Measurements from ENCODE around the gene PRPF4. TPM values are rescaled to one million over a fixed set of nuclear protein-coding genes. Genes with fewer than 3 reads are reported as not detected.

The PRPF4 gene
- total RNA-seq, 2 experiments from 2014 or later = 23.4 to 25.5 TPM

GRCh38 chr9:113257863-113258262 is 17.6 kb upstream of the PRPF4 start:
- CTCF ChIA-PET = no interaction called here
- Histone ChIP-seq H3K9me3 (ENCODE audit: control insufficient read depth in 1 of 2, insufficient read depth in 1 of 2, low read length in 2 of 2) (no peaks in the 10 kb centered on the region), H3K4me3 (ENCODE audit: low read length) (no peak overlapping the region), H3K27me3 (ENCODE audit: control insufficient read depth in 1 of 2, insufficient read depth in 2 of 2, low read length in 2 of 2) (no peaks in the 10 kb centered on the region), H3K27ac (ENCODE audit: low read depth in 1 of 2, low read length in 2 of 2) (no peak overlapping the region), H3K36me3 (ENCODE audit: insufficient read depth, low read length) (peaks cover 11% of the 10 kb centered on the region), H3K4me1 (ENCODE audit: insufficient read depth, low read length) (no peaks in the 10 kb centered on the region)
- POLR2A ChIA-PET = interaction anchor here (0.5 kb wide), 1 partner anchor 12 kb away, joined by 4 read pairs; no protein-coding TSS in a partner anchor
- ATAC-seq (ENCODE audit: poor library complexity) (no peak), DNase-seq (no peak)
- peaks cover 43% of the 10 kb centered on the region for H3K36me3 Mint-ChIP-seq (ENCODE audit: low read depth)
- TF ChIP-seq CTCF (IDR thresholded peaks at IDR 0.05) = no peak
- no peak overlapping the region for H3K27ac Mint-ChIP-seq
- intact Hi-C loops (cut with DNase I, micrococcal nuclease) = no loop called here
- no peaks in the 10 kb centered on the region for H3K4me1 Mint-ChIP-seq (ENCODE audit: low read depth)
- H3K9me3 Mint-ChIP-seq = no peaks in the 10 kb centered on the region
- no peak overlapping the region for H3K4me3 Mint-ChIP-seq
- no peaks in the 10 kb centered on the region for H3K27me3 Mint-ChIP-seq

DNA sequence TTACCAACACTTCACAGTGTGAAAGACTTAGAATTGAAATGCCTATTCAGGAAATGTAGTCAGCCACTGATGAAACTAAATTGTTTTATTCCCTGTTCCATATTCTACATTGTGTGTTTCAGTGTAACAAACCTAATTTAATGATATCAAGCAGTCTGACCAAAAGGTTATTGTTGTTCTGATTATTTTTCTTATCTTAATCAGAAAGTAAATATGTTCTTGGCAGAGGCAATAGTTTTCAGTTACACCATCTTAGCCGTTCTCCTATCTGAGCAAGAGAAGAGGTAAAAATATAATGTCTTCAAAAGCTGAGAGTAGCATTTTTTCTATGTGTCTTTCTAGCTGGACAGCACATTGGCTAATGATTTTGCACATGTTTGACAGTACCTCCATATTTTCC is 17.2 kb upstream of the PRPF4 start:
- no peak for DNase-seq
- TF ChIP-seq CTCF (IDR thresholded peaks at IDR 0.05) = no peak
- Histone ChIP-seq H3K4me1 (ENCODE audit: insufficient read depth, low read length) (no peaks in the 10 kb centered on the region), H3K9me3 (ENCODE audit: control insufficient read depth in 1 of 2, insufficient read depth in 1 of 2, low read length in 2 of 2) (no peaks in the 10 kb centered on the region), H3K4me3 (ENCODE audit: low read length) (no peak overlapping the region), H3K27me3 (ENCODE audit: control insufficient read depth in 1 of 2, insufficient read depth in 2 of 2, low read length in 2 of 2) (no peaks in the 10 kb centered on the region), H3K27ac (ENCODE audit: low read depth in 1 of 2, low read length in 2 of 2) (no peak overlapping the region), H3K36me3 (ENCODE audit: insufficient read depth, low read length) (peaks cover 11% of the 10 kb centered on the region)
- no peak for ATAC-seq (ENCODE audit: poor library complexity)
- intact Hi-C loops (cut with DNase I, micrococcal nuclease) = no loop called here
- ChIA-PET CTCF (no interaction called here), POLR2A (interaction anchor here (0.5 kb wide), 1 partner anchor 17 kb away, joined by 4 read pairs; no protein-coding TSS in a partner anchor)
- Mint-ChIP-seq H3K27ac (no peak overlapping the region), H3K27me3 (no peaks in the 10 kb centered on the region), H3K4me3 (no peak overlapping the region), H3K9me3 (no peaks in the 10 kb centered on the region), H3K4me1 (ENCODE audit: low read depth) (no peaks in the 10 kb centered on the region), H3K36me3 (ENCODE audit: low read depth) (peaks cover 43% of the 10 kb centered on the region)

GRCh38 chr9:113261917-113262671 is 13.4 kb upstream of the PRPF4 start:
- Histone ChIP-seq H3K9me3 (ENCODE audit: control insufficient read depth in 1 of 2, insufficient read depth in 1 of 2, low read length in 2 of 2) (no peaks in the 10 kb centered on the region), H3K27ac (ENCODE audit: low read depth in 1 of 2, low read length in 2 of 2) (no peak overlapping the region), H3K27me3 (ENCODE audit: control insufficient read depth in 1 of 2, insufficient read depth in 2 of 2, low read length in 2 of 2) (no peaks in the 10 kb centered on the region), H3K36me3 (ENCODE audit: insufficient read depth, low read length) (peaks cover 23% of the 10 kb centered on the region), H3K4me1 (ENCODE audit: insufficient read depth, low read length) (no peaks in the 10 kb centered on the region), H3K4me3 (ENCODE audit: low read length) (no peak overlapping the region)
- Mint-ChIP-seq H3K36me3 (ENCODE audit: low read depth) (peaks cover 56% of the 10 kb centered on the region), H3K4me1 (ENCODE audit: low read depth) (no peaks in the 10 kb centered on the region), H3K9me3 (no peaks in the 10 kb centered on the region), H3K4me3 (no peak overlapping the region), H3K27me3 (no peaks in the 10 kb centered on the region), H3K27ac (no peak overlapping the region)
- no peak for TF ChIP-seq CTCF (IDR thresholded peaks at IDR 0.05)
- no peak for DNase-seq
- intact Hi-C loops (cut with DNase I, micrococcal nuclease) = no loop called here
- no peak for ATAC-seq (ENCODE audit: poor library complexity)
- POLR2A ChIA-PET = no interaction called here
- CTCF ChIA-PET = no interaction called here

All from CD4-positive, alpha-beta T cell (primary cell).